ENCODE measurements around the gene NSMCE3.

The NSMCE3 gene

DNA sequence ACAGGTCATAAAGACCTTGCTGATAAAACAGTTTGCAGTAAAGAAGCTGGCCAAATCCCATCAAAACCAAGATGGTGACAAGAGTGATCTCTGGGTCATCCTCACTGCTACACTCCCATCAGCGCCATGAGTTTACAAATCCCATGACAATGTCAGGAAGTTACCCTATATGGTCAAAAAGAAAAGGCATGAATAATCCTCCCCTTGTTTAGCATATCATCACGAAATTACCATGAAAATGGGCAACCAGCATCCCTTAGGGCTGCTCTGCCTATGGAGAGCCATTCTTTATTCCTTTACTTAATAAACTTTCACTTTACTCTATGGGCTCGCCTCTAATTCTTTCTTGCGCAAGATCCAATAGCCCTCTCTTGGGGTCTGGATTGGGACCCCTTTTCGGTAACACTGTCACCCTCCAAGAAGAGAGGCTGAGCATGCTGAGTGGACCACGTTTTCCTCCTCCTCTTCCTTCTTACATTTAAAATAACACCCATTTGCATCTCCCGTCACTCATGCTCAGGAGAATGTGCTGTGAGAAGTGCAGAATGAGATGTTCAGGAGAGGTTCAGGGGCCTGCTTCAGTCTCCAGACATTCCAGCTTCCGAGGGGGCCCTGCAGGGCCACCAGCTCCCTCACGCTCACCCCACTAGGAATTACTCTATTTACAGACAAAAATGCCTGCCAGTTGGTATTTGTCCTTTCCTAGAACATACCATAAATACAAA lies 47.3 kb downstream of the NSMCE3 start:
- H3K27me3 Mint-ChIP-seq (ENCODE audit: low read depth): peaks cover 11% of the 10 kb centered on the region
- no peaks in the 10 kb centered on the region for H3K4me1 Mint-ChIP-seq (ENCODE audit: low read depth)
- no peaks in the 10 kb centered on the region for H3K36me3 Mint-ChIP-seq (ENCODE audit: low read depth)
- DNase-seq (ENCODE audit: low spot score): no peak
- H3K9me3 Mint-ChIP-seq: no peaks in the 10 kb centered on the region
- H3K27ac Mint-ChIP-seq: peak overlapping the region; percentile 4
- no peak overlapping the region for H3K4me3 Mint-ChIP-seq

DNA sequence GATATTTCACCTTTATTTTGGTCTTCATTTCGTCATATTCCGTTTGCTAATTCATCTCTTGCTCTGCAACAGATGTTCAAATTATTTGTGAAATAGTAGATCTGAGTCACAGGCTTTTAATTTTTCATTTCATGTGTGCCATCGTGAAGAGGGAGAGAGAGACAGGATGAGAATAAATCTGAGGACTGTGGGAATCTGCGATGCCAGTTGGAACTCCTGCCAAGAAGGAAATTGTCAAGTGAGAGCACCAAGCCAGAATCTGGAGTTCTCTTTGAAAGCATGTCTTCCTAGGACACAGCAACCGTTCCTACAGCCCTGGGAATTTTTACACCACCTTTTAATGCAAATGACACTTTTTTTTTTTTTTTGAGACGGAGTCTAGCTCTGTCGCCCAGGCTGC lies 48.8 kb downstream of the NSMCE3 start:
- no peak for DNase-seq (ENCODE audit: low spot score)
- no peaks in the 10 kb centered on the region for H3K36me3 Mint-ChIP-seq (ENCODE audit: low read depth)
- H3K27ac Mint-ChIP-seq: no peak overlapping the region
- H3K4me1 Mint-ChIP-seq (ENCODE audit: low read depth): no peaks in the 10 kb centered on the region
- peaks cover 9% of the 10 kb centered on the region for H3K27me3 Mint-ChIP-seq (ENCODE audit: low read depth)
- no peaks in the 10 kb centered on the region for H3K9me3 Mint-ChIP-seq
- no peak overlapping the region for H3K4me3 Mint-ChIP-seq

DNA sequence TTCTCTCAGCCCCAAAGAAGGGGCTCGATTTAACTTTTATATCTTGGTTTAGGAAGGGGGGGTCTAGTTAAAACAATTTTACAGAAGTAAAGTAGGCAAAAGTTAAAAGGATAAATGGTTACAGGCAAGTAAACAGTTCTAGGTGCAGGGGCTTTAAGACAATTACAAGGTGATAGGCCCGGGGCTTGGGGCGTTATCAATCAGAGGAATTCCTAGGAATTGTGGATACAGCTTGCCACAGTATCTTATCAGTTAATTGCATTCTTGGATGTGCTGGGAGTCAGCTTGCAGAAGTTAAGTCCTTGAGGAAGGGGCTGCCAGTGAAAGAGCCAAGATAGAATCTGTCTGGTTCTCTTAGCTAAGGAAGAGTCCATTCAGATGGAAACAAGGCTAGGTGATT lies 52.7 kb downstream of the NSMCE3 start:
- Mint-ChIP-seq H3K27me3 (ENCODE audit: low read depth) (peaks cover 9% of the 10 kb centered on the region), H3K4me3 (no peak overlapping the region), H3K4me1 (ENCODE audit: low read depth) (peaks cover 3% of the 10 kb centered on the region), H3K27ac (no peak overlapping the region), H3K36me3 (ENCODE audit: low read depth) (no peaks in the 10 kb centered on the region), H3K9me3 (no peaks in the 10 kb centered on the region)
- no peak for DNase-seq (ENCODE audit: low spot score)
